ENCODE results near the gene GAL3ST1.
"Not testable (repeated sequence)": the region's sequence is repeated elsewhere in the genome, so short reads cannot be mapped to it uniquely, and the experiment has no call there.

The GAL3ST1 gene, protein sequence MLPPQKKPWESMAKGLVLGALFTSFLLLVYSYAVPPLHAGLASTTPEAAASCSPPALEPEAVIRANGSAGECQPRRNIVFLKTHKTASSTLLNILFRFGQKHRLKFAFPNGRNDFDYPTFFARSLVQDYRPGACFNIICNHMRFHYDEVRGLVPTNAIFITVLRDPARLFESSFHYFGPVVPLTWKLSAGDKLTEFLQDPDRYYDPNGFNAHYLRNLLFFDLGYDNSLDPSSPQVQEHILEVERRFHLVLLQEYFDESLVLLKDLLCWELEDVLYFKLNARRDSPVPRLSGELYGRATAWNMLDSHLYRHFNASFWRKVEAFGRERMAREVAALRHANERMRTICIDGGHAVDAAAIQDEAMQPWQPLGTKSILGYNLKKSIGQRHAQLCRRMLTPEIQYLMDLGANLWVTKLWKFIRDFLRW

DNA sequence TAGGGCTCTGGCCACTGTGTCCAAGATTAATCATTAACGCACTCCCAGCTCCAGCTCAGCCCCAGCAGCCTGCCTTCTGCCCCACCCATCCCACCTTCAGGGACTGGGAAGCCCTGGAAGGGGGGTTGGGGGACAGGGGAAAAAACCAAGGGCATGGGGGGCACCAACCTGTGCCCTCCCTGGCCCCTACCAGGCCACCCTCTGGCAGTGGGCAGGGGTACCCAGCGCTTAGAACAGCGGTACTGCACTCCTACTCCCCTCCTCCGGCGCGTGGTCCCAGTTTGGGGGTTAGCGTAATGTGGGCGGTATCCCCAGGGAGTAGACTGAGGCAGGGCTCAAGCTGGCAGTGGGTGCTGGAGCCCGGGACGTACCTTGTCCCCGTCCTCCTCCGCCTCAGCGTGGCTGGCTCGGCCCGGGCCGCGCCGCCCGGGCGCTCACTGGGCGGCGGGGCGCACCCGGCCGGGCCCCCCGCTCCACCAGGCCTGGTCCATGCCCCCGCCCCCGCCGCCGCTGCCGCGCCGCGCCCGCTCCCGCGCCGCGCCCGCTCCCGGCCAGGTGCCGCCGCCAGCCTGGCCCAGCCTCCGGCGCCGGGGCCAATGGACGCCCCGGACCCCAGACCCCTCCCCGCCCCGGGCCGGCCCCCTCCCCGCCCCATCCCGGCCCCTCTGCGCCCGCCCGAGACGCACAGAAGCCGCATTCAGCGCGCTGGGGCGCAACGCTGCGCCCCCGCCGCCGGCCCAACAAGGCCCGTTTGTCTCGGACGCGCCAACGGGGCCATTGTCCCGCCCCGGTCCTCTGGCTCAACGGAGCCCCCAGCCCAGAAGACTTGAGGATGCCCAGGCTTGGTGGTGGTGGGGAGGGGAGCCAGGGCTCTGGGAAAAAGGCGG lies at the start of gene GAL3ST1:
GAL3ST1 (minus strand) TSS at position 571 of the 887 bp plus-strand sequence. CDS start 17,273 bp downstream, outside the sequence.
- ATAC-seq, result no peak
- Mint-ChIP-seq H3K27ac (no peak within 1 kb of the TSS), H3K4me1 (no peaks in the 10 kb centered on the region), H3K36me3 (peaks cover 44% of the 10 kb centered on the region), H3K9me3 (no peaks in the 10 kb centered on the region), H3K27me3 (peaks cover 3% of the 10 kb centered on the region), H3K4me3 (no peak within 1 kb of the TSS)

DNA sequence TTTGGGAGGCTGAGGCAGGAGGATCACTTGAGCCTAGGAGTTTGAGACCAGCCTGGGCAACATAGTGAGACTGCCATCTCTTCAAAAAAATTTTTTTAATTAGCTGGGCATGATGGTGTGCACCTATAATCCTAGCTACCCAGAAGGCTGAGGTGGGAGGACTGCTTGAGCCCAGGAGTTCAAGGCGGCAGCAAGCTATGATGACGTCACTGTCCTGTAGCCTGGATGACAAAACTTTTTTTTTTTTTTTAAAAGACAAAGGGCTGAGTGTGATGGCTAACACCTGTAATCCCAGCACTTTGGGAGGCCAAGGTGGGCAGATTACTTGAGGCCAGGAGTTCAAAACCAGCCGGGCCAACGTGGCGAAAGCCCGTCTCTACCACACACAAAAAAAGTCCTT lies 45.4 kb upstream of the GAL3ST1 start:
- peaks cover 24% of the 10 kb centered on the region for H3K27me3 Mint-ChIP-seq
- not testable (repeated sequence) for H3K9me3 Mint-ChIP-seq, ATAC-seq, H3K27ac Mint-ChIP-seq, H3K4me3 Mint-ChIP-seq, H3K4me1 Mint-ChIP-seq, H3K36me3 Mint-ChIP-seq

DNA sequence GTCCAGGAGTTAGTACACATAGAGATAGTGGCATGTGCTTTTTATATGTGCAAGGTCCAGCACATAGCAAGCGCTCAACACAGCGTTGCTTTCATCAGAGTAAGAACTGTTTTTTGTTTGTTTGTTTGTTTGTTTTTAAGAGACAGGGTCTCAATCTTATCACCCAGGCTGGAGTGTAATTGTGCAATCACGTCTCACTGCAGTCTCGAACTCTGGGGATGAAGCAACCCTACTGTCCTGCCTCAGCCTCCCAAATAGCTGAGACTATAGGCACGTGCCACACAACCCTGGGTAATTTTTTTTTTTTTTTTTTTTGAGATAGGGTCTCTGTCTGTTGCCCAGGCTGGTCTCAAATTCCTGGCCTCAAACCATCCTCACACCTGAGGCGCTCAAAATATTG lies 43.4 kb upstream of the GAL3ST1 start:
- Mint-ChIP-seq H3K9me3 (no peaks in the 10 kb centered on the region), H3K27me3 (peaks cover 32% of the 10 kb centered on the region), H3K27ac (no peak overlapping the region), H3K4me1 (peaks cover 8% of the 10 kb centered on the region), H3K36me3 (no peaks in the 10 kb centered on the region), H3K4me3 (no peak overlapping the region)
- no peak for ATAC-seq

- peaks cover 9% of the 10 kb centered on the region for H3K4me1 Mint-ChIP-seq
- no peak overlapping the region for H3K4me3 Mint-ChIP-seq
- H3K27ac Mint-ChIP-seq, result no peak overlapping the region
- no peaks in the 10 kb centered on the region for H3K9me3 Mint-ChIP-seq
- ATAC-seq, result no peak
- H3K27me3 Mint-ChIP-seq, result peaks cover 26% of the 10 kb centered on the region
- H3K36me3 Mint-ChIP-seq, result no peaks in the 10 kb centered on the region
These were observed 41.1 kb upstream of the GAL3ST1 start for GRCh38 chr22:30615543-30615954.

- H3K27ac Mint-ChIP-seq, result no peak overlapping the region
- no peaks in the 10 kb centered on the region for H3K9me3 Mint-ChIP-seq
- H3K36me3 Mint-ChIP-seq, result no peaks in the 10 kb centered on the region
- ATAC-seq, result no peak
- peaks cover 15% of the 10 kb centered on the region for H3K4me1 Mint-ChIP-seq
- no peak overlapping the region for H3K4me3 Mint-ChIP-seq
- peaks cover 26% of the 10 kb centered on the region for H3K27me3 Mint-ChIP-seq
These were observed 40.4 kb upstream of the GAL3ST1 start for GRCh38 chr22:30614879-30615278.

DNA sequence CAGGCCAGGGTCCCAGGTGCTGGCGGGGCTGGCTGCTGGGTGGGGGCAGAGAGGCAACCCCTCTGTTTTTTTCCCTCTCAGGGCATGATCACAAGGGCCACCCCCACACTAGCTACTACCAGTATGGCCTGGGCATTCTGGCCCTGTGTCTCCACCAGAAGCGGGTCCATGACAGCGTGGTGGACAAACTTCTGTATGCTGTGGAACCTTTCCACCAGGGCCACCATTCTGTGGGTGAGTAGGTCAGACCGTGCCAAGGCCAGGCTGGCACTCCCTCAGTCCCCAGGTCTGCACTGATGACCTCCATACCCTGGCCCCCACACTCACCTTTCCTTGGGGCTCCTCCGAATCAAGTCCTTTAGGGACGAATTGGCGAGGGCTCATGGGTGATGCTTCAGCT lies 39.8 kb upstream of the GAL3ST1 start:
- no peaks in the 10 kb centered on the region for H3K9me3 Mint-ChIP-seq
- no peak overlapping the region for H3K4me3 Mint-ChIP-seq
- H3K36me3 Mint-ChIP-seq, result no peaks in the 10 kb centered on the region
- H3K27ac Mint-ChIP-seq, result no peak overlapping the region
- ATAC-seq, result no peak
- H3K4me1 Mint-ChIP-seq, result peaks cover 22% of the 10 kb centered on the region
- H3K27me3 Mint-ChIP-seq, result peaks cover 26% of the 10 kb centered on the region

GRCh38 chr22:30612789-30613188 lies 38.3 kb upstream of the GAL3ST1 start:
- H3K9me3 Mint-ChIP-seq, result no peaks in the 10 kb centered on the region
- H3K4me3 Mint-ChIP-seq, result no peak overlapping the region
- no peak for ATAC-seq
- H3K27ac Mint-ChIP-seq, result no peak overlapping the region
- H3K4me1 Mint-ChIP-seq, result peaks cover 36% of the 10 kb centered on the region
- no peaks in the 10 kb centered on the region for H3K36me3 Mint-ChIP-seq
- peaks cover 26% of the 10 kb centered on the region for H3K27me3 Mint-ChIP-seq

- ATAC-seq, result no peak
- peaks cover 16% of the 10 kb centered on the region for H3K27me3 Mint-ChIP-seq
- no peak overlapping the region for H3K27ac Mint-ChIP-seq
- H3K36me3 Mint-ChIP-seq, result no peaks in the 10 kb centered on the region
- peaks cover 52% of the 10 kb centered on the region for H3K4me1 Mint-ChIP-seq
- no peaks in the 10 kb centered on the region for H3K9me3 Mint-ChIP-seq
- no peak overlapping the region for H3K4me3 Mint-ChIP-seq
These were observed 36.7 kb upstream of the GAL3ST1 start for GRCh38 chr22:30611197-30611596.

- Mint-ChIP-seq H3K27ac (no peak overlapping the region), H3K27me3 (peaks cover 9% of the 10 kb centered on the region), H3K4me1 (peaks cover 55% of the 10 kb centered on the region), H3K4me3 (no peak overlapping the region), H3K36me3 (no peaks in the 10 kb centered on the region), H3K9me3 (no peaks in the 10 kb centered on the region)
- ATAC-seq, result no peak
These were observed 35.8 kb upstream of the GAL3ST1 start for GRCh38 chr22:30610299-30610698.

- peak; percentile 60 for ATAC-seq
- H3K9me3 Mint-ChIP-seq, result no peaks in the 10 kb centered on the region
These were observed 35.1 kb upstream of the GAL3ST1 start for GRCh38 chr22:30609260-30610185.

DNA sequence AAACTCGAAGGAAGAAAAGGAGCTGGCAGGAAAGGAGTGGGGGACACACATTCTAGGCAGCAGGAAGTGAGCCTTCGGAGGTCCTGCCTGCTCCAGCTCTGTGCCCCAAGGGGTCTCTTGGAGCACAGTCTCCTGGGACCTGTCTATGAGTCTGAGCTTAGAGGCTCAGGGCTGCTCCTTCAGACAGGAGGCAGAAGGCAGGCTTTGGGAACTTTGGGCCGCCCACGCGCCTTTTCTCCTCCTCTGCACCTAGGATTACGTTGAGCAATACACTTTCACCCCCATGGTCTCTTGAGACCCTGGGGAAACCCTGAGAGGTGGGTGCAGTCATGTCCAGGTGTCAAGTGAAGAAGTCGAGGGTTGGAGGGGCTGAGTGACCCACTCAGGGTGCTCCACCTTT lies 33.5 kb upstream of the GAL3ST1 start:
- no peaks in the 10 kb centered on the region for H3K9me3 Mint-ChIP-seq
- no peaks in the 10 kb centered on the region for H3K27me3 Mint-ChIP-seq
- peaks cover 52% of the 10 kb centered on the region for H3K4me1 Mint-ChIP-seq
- no peak for ATAC-seq
- H3K36me3 Mint-ChIP-seq, result no peaks in the 10 kb centered on the region
- no peak overlapping the region for H3K4me3 Mint-ChIP-seq
- H3K27ac Mint-ChIP-seq, result peak overlapping the region; percentile 79

More at GRCh38 chr22:30609260-30610185, 35.1 kb upstream of the GAL3ST1 start:
- H3K27me3 Mint-ChIP-seq, result peaks cover 8% of the 10 kb centered on the region
- H3K36me3 Mint-ChIP-seq, result no peaks in the 10 kb centered on the region
- no peak overlapping the region for H3K4me3 Mint-ChIP-seq
- peak overlapping the region; percentile 54 for H3K27ac Mint-ChIP-seq
- peaks cover 52% of the 10 kb centered on the region for H3K4me1 Mint-ChIP-seq

DNA sequence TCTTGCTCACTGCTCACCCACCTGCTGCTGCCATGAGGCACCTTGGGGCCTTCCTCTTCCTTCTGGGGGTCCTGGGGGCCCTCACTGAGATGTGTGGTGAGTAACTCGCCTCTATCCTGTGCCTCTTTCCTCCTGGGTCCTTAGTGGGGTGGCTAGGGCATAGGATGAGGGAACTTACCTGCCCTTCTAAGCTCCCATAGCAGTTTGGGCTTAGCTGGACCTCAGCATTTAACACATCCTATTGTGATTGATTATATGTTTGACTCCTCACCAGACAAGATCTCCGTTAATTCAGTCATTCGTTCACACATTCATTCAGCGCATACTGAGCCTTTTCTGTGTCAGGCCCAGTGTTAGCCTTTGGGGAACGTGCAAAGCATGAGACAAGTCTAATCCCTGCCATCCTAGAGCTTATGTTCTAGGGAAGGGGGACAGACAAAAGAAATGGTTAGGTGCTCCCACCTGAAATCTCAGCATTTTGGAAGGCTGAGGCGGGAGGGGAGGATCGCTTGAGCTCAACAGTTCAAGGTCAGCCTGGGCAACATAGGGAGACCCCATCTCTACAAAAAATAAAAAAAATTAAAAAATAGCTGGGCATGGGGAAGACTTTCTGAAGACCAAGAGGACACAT lies 33.0 kb upstream of the GAL3ST1 start:
- Mint-ChIP-seq H3K4me3 (peak overlapping the region; percentile 88), H3K27me3 (no peaks in the 10 kb centered on the region), H3K4me1 (peaks cover 55% of the 10 kb centered on the region), H3K27ac (peak overlapping the region; percentile 79), H3K9me3 (no peaks in the 10 kb centered on the region), H3K36me3 (no peaks in the 10 kb centered on the region)
- ATAC-seq, result no peak

DNA sequence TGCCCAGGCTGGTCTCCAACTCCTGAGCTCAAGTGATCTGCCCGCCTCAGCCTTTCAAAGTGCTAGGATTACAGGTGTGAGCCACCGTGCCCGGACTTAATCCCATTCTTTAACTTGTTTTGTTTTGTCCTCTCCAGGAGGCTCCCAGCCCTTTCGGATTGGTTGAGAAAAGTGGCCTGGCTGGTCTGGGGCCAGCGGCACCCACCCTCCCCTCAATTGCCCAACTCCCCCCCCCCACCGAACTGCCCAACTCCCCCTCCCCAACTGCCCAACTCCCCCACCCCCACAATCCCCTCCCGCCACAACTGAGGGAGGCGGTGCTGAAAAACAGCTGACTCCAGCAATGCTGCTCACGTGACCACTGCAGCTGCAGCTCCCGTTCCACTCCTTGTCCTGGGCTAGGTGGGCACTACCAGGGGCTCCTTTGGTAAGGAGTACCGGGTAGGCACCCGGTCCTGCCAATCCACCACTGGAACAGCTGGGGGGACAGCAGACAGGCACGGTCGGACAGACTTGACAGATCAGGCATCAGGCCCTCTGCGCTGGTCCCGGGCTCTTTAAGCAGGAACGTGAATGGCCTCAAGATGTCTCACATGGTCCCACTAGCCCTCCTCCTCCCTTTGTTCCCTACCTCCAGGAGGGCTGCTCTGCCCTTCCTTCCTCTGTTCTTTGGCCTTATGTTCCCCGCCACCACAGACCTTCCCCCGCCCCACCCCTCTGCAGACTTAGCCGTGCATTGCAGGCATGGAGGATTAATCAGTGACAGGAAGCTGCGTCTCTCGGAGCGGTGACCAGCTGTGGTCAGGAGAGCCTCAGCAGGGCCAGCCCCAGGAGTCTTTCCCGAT lies 32.2 kb upstream of the GAL3ST1 start, which contains the start of gene TCN2:
TCN2 (plus strand) TSS at position 720 of the 845 bp plus-strand sequence. CDS start 158 bp downstream, outside the sequence.
- Mint-ChIP-seq H3K36me3 (no peaks in the 10 kb centered on the region), H3K4me1 (peaks cover 60% of the 10 kb centered on the region), H3K27me3 (no peaks in the 10 kb centered on the region), H3K4me3 (peak within 1 kb of the TSS; percentile 88), H3K27ac (peak within 1 kb of the TSS; percentile 79), H3K9me3 (no peaks in the 10 kb centered on the region)
- ATAC-seq, result peak; percentile 73

Measured in stimulated activated memory B cell treated with anti-CD40 and anti-IgM and Interleukin-4, amounts not matched to agents 10 μg/mL and 1 μg/mL and 100 μg/mL, for 72 hours (primary cell).